GM10847 (cell line): ENCODE measurements around the gene EPC1.

Source experiments
- POLR2A ChIP-seq: IDR thresholded peaks from 2 replicates; pipeline ENCODE4 v1.6.1; 2011; ENCODE audit not compliant: insufficient read length; ENCODE audit errors: extremely low read depth

The EPC1 gene

DNA sequence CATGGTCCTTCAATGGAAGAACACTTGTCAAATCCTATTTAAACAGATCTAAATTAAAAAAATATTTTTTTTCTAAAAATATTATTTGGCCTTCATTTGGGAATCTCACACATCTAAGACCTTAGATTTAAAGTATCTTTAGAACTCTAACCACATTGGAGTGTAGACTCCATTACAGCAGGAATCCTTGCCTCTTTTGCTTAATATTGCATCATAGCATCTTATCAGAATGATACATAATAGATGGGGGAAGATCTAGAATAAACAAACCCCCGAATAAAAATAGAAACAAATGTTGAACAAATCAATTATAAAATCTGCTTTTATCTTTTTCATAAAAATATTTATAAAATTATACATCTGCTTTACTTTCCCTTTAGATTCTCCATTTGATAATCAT, 27.6 kb upstream of the EPC1 start:
- no peak for TF ChIP-seq POLR2A

GRCh38 chr10:32373496-32373895, 26.5 kb upstream of the EPC1 start:
- no peak for TF ChIP-seq POLR2A

DNA sequence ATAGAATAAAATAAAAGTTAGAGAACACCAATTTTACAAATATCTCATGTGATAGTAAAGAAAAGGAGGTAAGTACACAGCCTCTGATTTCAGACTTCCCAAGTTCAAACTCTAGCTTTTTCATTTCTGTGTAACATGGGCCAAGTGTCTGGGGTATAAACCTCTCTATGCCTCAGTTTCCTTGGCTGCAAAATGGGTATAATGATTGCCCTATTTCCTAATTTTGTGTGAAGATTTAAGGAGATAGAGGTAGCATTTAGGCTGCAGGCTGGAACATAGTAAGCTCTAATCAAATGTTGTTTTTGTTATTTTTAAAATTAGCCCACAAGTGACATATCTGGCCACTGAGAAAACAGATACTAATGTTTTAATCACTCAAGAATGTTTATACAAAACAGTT, 26.1 kb upstream of the EPC1 start:
- no peak for TF ChIP-seq POLR2A

- TF ChIP-seq POLR2A = no peak
Measured at GRCh38 chr10:32372000-32372875, 25.3 kb upstream of the EPC1 start.

- TF ChIP-seq POLR2A = no peak
Measured at GRCh38 chr10:32371101-32371500, 24.1 kb upstream of the EPC1 start.

GRCh38 chr10:32367793-32368453, 21.0 kb upstream of the EPC1 start:
- TF ChIP-seq POLR2A = no peak

DNA sequence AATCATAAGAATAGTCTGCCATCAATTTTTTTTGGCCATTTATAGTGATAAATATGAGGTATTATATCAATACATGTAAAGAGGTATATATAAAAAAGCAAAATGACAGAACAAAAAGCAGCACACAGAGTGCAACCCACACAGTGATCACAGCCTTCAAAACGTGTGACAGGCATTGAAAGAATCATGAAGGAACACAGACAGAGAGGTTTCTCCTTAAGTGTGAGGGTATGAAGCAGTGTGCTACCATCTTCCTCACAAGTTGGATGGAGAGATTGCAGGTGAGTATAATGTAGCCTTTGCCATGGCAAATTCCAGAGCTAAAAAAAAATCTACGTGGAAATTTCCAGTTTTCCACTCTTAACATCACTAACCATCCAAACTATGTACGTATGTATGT, 19.6 kb upstream of the EPC1 start:
- no peak for TF ChIP-seq POLR2A

DNA sequence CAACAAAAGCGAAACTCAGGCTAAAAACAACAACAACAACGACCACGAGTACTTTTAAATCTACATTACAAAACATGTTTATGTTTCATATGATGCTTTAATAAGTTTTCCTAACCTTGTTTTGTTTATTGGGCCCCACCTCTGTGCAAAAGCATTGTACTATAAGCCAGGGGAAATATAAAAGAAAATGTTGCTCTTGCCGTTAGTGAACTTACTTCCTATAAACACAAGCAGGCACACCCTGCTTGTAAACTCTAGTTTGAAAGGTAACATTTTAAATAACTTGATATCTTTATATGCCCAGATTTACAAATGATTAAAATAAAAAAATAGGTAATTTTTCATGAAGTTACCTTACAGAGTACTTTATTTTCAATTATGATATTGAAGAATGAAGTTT, 19.2 kb upstream of the EPC1 start:
- no peak for TF ChIP-seq POLR2A

DNA sequence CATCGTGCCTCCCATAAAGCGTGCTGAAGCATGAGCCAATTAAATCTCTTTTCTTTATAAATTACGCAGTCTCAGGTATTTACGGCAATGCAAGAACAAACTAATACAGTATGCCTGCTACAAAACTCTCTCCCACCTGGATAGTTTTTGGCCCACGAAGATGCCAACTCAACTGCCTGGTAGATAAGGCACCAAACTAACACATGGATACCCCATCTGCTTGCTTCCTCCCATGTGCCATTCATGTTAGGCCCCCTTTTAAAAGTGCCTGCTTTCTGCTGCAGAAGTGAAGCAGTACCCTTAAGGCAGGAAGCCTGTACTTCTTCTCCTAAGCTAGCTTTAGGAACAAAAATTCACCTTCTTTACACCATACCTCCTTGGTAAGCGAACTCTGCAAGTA, 15.6 kb upstream of the EPC1 start:
- TF ChIP-seq POLR2A = no peak

GRCh38 chr10:32360884-32361283, 13.9 kb upstream of the EPC1 start:
- TF ChIP-seq POLR2A = no peak

DNA sequence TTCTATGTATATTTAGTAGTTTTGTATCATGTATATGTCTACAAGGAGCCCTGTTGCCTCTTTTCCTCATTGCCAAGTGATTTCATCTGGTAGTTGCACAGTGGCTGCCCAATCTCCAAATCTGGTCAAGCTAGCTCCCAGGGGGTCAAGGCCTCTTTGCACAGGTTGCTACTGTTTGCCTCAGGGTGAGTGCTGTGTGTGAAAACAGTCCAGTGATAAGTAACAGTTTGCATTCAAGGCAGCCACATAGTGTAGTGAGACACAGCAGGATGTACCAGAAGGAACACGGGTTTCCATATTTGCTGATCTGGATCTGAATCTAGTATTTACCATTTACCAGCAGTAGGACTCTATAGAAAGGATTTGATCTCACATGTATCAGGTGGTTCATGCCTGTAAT, 13.3 kb upstream of the EPC1 start:
- TF ChIP-seq POLR2A = no peak

- TF ChIP-seq POLR2A = no peak
Measured at GRCh38 chr10:32357056-32357735, 10.2 kb upstream of the EPC1 start.

DNA sequence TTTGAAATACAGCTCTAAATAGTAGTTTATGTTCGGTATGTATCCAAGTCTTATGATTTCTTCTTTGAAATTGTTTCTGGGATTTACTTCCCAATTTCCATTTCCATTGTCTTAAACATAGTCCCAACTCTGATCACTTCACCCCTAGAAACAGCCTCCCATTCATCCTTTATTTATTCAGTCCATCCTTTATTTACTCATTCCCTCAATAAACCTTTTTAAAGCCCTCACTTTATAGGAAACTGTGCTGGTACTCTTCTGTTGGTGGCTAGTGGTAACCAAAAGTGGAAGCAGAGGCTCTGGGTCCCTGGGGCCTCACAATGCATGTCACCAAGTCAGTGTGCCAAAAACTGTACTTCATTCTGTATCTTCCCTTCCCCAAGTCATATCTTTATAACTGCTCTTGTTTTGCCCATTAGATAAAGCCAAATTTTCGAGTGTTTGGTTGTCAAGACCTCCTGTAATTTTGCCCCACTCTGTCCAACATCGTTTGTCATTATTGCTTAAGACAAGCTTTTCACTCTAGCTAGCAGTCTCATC, 3.9 kb upstream of the EPC1 start:
- TF ChIP-seq POLR2A = no peak

GRCh38 chr10:32349968-32350738, 3.2 kb upstream of the EPC1 start:
- TF ChIP-seq POLR2A = no peak

- no peak for TF ChIP-seq POLR2A
Measured at GRCh38 chr10:32349199-32349585, 2.2 kb upstream of the EPC1 start.

DNA sequence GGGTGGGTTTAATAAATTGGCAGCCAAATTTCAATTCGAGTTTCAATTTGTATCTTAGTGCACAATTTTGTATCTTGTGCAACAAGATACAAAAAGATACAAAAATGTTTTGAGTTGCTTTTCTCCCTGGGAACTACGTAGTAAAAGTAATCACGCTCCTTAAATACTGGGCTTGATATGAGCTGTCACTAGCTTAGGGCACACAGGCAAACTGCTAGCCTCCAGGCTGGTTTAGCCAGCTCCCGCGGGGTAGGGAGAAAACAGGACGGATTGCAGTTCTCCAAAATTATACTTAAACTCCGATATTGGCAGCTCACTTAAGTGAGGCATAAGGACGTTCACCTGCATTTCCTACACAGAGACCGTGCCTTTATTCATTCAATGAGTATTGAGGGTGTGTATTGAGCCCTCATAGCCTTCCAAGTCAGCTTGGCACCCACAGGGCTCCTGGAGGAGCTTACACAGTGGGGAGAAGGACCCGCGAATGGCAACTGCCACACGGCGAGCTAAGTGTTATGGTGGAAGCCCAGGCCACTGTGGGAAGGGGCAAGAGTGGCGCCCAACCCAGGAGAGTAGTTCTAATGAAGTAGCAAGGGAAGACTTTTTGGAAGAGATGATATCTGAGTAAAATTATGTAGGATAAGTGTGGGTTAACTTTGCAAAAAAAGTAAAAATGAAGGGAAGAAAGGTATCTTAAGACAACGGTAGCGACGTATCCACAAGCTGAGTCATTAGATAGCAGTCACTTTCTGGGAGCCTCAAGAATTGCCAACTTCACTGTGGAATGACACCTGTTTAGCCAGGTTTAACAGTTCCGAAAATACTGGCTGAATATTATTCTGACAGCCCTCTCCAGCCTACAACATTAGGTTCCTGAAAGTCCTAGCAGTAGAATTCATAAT, 1.6 kb upstream of the EPC1 start:
- no peak for TF ChIP-seq POLR2A
